Ishikawa (cell line): ENCODE data around the gene KLK10.

ENCODE experiments used
- CEBPB ChIP-seq: IDR thresholded peaks from 2 replicates; pipeline ENCODE4 v1.6.1; 2012
- CREB1 ChIP-seq: IDR thresholded peaks from 2 replicates; pipeline ENCODE4 v1.6.1; 2012; ENCODE audit warnings: low read depth
- EGR1 ChIP-seq: IDR thresholded peaks from 2 replicates; pipeline ENCODE4 v1.6.1; 2012
- EP300 ChIP-seq: IDR thresholded peaks from 2 replicates; pipeline ENCODE4 v1.6.1; 2012; ENCODE audit warnings: borderline replicate concordance
- FOXM1 ChIP-seq: IDR thresholded peaks from 2 replicates; pipeline ENCODE4 v1.6.1; 2012; ENCODE audit warnings: low read depth, borderline replicate concordance
- NFIC ChIP-seq: IDR thresholded peaks from 2 replicates; pipeline ENCODE4 v1.6.1; 2012
- RAD21 ChIP-seq: IDR thresholded peaks from 2 replicates; pipeline ENCODE4 v1.6.1; 2012; ENCODE audit warnings: low read depth
- TAF1 ChIP-seq: IDR thresholded peaks from 2 replicates; pipeline ENCODE4 v1.6.1; 2012; ENCODE audit warnings: low read depth, mild to moderate bottlenecking
- TCF12 ChIP-seq: IDR thresholded peaks from 2 replicates; pipeline ENCODE4 v1.6.1; 2012; ENCODE audit warnings: low read depth
- TEAD4 ChIP-seq: IDR thresholded peaks from 2 replicates; pipeline ENCODE4 v1.6.1; 2012
- YY1 ChIP-seq: IDR thresholded peaks from 2 replicates; pipeline ENCODE4 v1.6.1; 2012; ENCODE audit warnings: low read depth
- TF ChIP-seq, protein P1 (sequence below): IDR thresholded peaks from 2 replicates; pipeline ENCODE4 v1.6.1; 2012
- TF ChIP-seq, protein P2 (sequence below): IDR thresholded peaks from 2 replicates; pipeline ENCODE4 v1.6.1; 2012
- TF ChIP-seq, protein P3 (sequence below): IDR thresholded peaks from 2 replicates; pipeline ENCODE4 v1.6.1; 2012; ENCODE audit warnings: low read depth, mild to moderate bottlenecking

DNA sequence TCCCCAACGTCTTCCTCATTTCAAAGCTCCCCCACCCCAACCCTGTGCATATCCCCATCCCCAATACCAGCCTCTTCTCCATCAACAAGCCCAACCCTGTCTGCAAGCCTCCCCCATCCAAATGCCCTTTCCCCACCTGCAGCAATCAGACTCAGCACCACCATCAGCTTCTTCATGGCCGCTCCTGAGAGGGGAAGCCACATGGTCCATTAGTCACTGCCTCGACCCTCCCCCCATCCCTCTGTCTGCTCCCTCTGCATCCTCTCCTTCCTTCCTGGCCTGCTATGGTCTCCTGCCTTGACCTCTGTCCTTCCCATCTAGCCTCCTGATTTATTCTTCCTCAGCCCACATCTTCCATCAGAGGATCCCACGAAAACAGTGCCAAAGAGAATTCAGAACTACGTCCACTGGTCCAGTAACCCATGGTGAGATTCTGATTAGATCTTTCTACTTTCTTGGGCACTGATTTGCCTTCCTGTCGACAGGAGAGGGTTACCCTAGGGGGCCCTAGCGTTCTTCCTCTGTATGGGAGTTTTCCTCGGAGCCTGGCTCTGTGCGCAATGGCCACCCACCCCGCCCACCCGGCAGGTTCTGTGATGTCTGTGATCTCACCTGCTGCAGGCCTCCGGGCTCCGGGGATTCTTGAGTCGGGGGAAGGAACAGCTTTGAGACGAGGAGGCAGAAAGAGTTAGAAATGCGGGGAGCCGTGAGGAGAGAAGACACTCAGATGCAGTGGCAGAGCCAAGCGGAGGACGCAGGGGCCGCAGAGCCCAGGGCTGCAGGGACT is 51.4 kb downstream of the KLK10 start:
- no peak for TF ChIP-seq TEAD4
- no peak for TF ChIP-seq TAF1
- TF ChIP-seq, protein P1, sequence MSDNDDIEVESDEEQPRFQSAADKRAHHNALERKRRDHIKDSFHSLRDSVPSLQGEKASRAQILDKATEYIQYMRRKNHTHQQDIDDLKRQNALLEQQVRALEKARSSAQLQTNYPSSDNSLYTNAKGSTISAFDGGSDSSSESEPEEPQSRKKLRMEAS = no peak
- no peak for TF ChIP-seq CEBPB
- TF ChIP-seq EP300 = no peak
- TF ChIP-seq FOXM1 = no peak
- TF ChIP-seq, protein P2, sequence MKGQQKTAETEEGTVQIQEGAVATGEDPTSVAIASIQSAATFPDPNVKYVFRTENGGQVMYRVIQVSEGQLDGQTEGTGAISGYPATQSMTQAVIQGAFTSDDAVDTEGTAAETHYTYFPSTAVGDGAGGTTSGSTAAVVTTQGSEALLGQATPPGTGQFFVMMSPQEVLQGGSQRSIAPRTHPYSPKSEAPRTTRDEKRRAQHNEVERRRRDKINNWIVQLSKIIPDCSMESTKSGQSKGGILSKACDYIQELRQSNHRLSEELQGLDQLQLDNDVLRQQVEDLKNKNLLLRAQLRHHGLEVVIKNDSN = no peak
- no peak for TF ChIP-seq NFIC
- no peak for TF ChIP-seq CREB1
- TF ChIP-seq RAD21 = no peak
- no peak for TF ChIP-seq YY1
- no peak for TF ChIP-seq TCF12
- TF ChIP-seq EGR1 = no peak
- TF ChIP-seq, protein P3, sequence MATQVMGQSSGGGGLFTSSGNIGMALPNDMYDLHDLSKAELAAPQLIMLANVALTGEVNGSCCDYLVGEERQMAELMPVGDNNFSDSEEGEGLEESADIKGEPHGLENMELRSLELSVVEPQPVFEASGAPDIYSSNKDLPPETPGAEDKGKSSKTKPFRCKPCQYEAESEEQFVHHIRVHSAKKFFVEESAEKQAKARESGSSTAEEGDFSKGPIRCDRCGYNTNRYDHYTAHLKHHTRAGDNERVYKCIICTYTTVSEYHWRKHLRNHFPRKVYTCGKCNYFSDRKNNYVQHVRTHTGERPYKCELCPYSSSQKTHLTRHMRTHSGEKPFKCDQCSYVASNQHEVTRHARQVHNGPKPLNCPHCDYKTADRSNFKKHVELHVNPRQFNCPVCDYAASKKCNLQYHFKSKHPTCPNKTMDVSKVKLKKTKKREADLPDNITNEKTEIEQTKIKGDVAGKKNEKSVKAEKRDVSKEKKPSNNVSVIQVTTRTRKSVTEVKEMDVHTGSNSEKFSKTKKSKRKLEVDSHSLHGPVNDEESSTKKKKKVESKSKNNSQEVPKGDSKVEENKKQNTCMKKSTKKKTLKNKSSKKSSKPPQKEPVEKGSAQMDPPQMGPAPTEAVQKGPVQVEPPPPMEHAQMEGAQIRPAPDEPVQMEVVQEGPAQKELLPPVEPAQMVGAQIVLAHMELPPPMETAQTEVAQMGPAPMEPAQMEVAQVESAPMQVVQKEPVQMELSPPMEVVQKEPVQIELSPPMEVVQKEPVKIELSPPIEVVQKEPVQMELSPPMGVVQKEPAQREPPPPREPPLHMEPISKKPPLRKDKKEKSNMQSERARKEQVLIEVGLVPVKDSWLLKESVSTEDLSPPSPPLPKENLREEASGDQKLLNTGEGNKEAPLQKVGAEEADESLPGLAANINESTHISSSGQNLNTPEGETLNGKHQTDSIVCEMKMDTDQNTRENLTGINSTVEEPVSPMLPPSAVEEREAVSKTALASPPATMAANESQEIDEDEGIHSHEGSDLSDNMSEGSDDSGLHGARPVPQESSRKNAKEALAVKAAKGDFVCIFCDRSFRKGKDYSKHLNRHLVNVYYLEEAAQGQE = no peak
